ENCODE results near the gene SNURF. TPM values are rescaled to one million over a fixed set of nuclear protein-coding genes. Genes with fewer than 3 reads are reported as not detected.
A peak's percentile ranks its signal among the peaks of the same experiment; 100 is the strongest.
"Not testable (repeated sequence)": the region's sequence is repeated elsewhere in the genome, so short reads cannot be mapped to it uniquely, and the experiment has no call there.

SNURF gene
- total RNA-seq, 2 experiments from 2014 or later = 21.6 to 27.3 TPM

DNA sequence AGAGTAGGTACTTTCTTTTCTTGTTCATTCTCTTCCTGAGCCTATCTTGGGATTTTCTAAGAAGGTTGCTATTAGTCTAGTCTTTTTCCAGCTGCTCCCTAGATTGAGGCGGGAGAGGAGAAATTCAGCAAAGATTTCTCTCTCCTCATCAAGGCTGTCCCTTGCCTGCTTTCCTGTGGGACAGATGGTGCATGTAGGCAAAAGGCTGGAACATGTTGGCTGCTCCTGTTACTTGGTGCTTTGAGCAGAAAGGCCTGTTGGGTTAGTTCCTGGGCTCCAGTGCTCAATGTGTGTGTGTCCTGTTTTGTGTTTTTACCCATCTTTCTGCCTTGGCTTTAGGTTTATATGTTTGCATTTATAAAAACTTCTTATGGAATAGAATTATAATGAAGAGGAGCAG lies 9.1 kb upstream of the SNURF start:
- no peak for ATAC-seq (ENCODE audit: low read depth)
- H3K9me3 Mint-ChIP-seq = peaks cover 1% of the 10 kb centered on the region
- H3K36me3 Mint-ChIP-seq = peaks cover 1% of the 10 kb centered on the region
- POLR2A ChIA-PET = no interaction called here
- DNase-seq = no peak
- no peak overlapping the region for H3K4me3 Mint-ChIP-seq
- no peak overlapping the region for H3K27ac Mint-ChIP-seq
- no peaks in the 10 kb centered on the region for H3K27me3 Mint-ChIP-seq
- no peaks in the 10 kb centered on the region for H3K4me1 Mint-ChIP-seq

DNA sequence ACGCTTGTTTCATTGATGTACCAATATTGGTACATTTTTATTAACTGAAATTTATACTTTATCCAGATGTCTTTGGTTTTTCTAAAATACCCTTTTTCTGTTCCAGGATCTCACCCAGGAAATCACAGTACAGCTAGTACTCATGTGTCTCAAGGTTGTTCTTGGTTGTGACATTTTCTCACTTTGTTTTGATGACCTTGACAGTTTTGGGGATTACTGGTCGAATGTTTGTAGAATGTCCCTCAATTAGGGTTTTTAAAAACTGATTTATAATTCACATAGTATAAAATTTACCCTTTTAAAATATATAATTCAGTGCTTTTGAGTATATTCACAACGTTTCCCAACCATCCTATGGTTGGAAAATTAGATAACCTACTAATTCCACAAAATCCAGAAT lies 6.3 kb upstream of the SNURF start:
- Mint-ChIP-seq H3K27me3 (peaks cover 2% of the 10 kb centered on the region), H3K36me3 (peaks cover 3% of the 10 kb centered on the region), H3K27ac (no peak overlapping the region), H3K4me1 (no peaks in the 10 kb centered on the region), H3K4me3 (no peak overlapping the region), H3K9me3 (peaks cover 1% of the 10 kb centered on the region)
- POLR2A ChIA-PET = no interaction called here
- ATAC-seq (ENCODE audit: low read depth) = no peak
- no peak for DNase-seq

DNA sequence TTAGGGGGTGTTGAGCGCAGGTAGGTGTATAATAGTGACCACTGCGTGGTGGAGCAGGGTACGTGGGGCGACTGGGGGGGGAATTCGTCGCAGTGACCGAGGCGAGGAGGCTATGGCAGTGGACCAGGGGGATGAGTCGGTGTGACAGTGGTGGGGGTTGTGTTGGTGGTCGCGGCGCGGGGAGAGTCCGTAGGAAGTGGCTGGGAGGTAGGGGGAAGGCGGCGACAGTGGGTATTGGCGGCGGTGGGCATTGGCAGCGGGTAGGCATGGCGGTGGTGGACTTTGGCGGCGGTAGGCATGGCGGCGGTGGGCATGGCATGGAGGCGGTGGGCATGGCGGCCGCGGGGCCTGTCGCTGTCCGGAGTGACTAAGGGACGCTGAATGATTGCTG lies 739 bp downstream of the SNURF start:
- H3K9me3 Mint-ChIP-seq = peaks cover 4% of the 10 kb centered on the region

DNA sequence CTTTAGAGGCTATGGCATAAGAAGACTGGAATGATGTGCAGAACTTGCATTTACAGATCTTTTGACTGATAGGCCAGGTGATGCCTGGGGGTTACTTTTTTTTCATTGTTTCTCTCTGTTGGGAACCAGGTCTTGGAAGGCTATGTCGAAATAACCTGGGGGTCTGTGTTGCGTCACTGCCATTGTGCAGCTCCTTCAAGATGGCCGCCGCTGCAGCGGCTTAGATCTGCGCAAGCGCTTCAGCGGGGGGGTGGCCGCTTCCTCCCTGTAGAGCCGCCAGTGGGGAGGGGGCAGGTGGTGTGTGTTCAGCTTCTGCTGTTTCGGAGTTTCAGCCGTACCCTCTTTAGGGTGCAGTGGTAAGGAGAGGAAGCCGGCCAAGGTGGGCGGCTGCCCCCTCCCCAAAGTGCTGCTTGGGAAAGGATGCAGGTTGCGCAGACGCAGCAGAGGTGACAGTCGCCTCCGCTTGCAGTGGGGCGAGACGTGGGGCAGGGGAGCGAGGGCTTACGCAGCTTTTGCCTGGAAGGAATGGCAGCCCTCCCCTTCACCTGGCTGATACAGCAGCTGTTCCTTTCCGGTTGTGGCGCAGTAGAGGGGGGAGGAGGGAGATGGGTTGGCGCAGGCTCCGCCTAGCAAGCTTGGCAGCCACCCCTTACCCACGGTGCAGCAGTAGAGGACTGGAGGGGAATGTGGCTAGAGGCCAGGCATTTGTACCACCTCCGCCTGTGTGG lies 1.5 kb downstream of the SNURF start:
- Mint-ChIP-seq H3K4me1 (peaks cover 5% of the 10 kb centered on the region), H3K36me3 (peaks cover 13% of the 10 kb centered on the region), H3K27me3 (peaks cover 2% of the 10 kb centered on the region), H3K4me3 (peak overlapping the region; percentile 92), H3K27ac (peak overlapping the region; percentile 94), H3K9me3 (peaks cover 5% of the 10 kb centered on the region)
- POLR2A ChIA-PET = interaction anchor here (0.7 to 1.3 kb wide), 3 partner anchors 36 to 483 kb away, joined by 3 to 5 read pairs (median 4); partner anchors contain the start of gene UBE3A
- ATAC-seq (ENCODE audit: low read depth) (peak; percentile 83), DNase-seq (peak; percentile 73)

More for the DNA sequence above, 739 bp downstream of the SNURF start:
- Mint-ChIP-seq H3K27me3 (peaks cover 2% of the 10 kb centered on the region), H3K27ac (peak overlapping the region; percentile 94), H3K4me1 (peaks cover 5% of the 10 kb centered on the region), H3K36me3 (peaks cover 11% of the 10 kb centered on the region), H3K4me3 (peak overlapping the region; percentile 92)
- ATAC-seq (ENCODE audit: low read depth) (no peak), DNase-seq (peak; percentile 45)
- POLR2A ChIA-PET = interaction anchor here (0.7 to 1.3 kb wide), 3 partner anchors 37 to 484 kb away, joined by 3 to 5 read pairs (median 4); partner anchors contain the start of gene UBE3A

DNA sequence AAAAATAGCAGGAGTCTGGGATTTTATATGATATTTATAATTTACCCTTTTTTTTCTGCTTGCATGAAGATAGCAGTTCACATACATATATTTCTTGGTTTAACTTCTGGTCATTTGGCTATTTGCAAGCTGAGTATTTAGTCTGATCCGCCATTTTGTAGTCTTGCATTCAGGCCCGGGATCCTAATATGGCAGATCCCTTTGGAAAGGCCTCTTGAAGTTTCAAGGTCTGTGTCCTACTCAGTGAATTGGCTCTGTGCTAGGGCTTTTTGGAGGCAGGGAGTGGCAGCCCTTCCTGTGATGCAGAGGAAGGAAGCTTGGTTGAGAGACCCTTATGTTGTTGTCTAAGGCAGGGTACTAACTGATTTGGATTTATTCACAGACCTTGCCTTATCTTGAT lies 2.9 kb downstream of the SNURF start:
- peak overlapping the region; percentile 63 for H3K4me3 Mint-ChIP-seq
- POLR2A ChIA-PET = no interaction called here
- peaks cover 2% of the 10 kb centered on the region for H3K27me3 Mint-ChIP-seq
- DNase-seq (no peak), ATAC-seq (ENCODE audit: low read depth) (no peak)
- peaks cover 7% of the 10 kb centered on the region for H3K9me3 Mint-ChIP-seq
- peaks cover 17% of the 10 kb centered on the region for H3K36me3 Mint-ChIP-seq
- peak overlapping the region; percentile 60 for H3K27ac Mint-ChIP-seq
- H3K4me1 Mint-ChIP-seq = peaks cover 5% of the 10 kb centered on the region

DNA sequence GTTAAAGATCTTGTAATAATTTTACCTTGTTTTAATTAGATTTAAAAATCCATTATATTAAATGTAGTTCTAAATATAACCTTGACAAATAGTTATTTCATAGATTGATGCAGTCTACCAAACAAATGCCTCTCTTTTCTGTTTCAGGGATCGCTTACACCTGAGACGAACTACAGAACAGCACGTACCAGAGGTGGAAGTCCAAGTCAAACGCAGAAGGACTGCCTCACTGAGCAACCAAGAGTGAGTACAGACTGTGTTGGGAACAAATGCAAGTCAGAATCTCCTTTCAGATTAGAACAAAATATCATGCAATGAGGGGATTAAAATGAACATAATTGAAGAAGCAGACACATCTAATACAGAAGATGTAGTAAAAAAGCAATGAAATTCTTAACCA lies 7.2 kb downstream of the SNURF start:
- DNase-seq = no peak
- H3K4me3 Mint-ChIP-seq = no peak overlapping the region
- H3K4me1 Mint-ChIP-seq = peaks cover 5% of the 10 kb centered on the region
- ATAC-seq (ENCODE audit: low read depth) = no peak
- peaks cover 52% of the 10 kb centered on the region for H3K36me3 Mint-ChIP-seq
- H3K9me3 Mint-ChIP-seq = peaks cover 23% of the 10 kb centered on the region
- POLR2A ChIA-PET = no interaction called here
- H3K27ac Mint-ChIP-seq = no peak overlapping the region
- H3K27me3 Mint-ChIP-seq = no peaks in the 10 kb centered on the region

DNA sequence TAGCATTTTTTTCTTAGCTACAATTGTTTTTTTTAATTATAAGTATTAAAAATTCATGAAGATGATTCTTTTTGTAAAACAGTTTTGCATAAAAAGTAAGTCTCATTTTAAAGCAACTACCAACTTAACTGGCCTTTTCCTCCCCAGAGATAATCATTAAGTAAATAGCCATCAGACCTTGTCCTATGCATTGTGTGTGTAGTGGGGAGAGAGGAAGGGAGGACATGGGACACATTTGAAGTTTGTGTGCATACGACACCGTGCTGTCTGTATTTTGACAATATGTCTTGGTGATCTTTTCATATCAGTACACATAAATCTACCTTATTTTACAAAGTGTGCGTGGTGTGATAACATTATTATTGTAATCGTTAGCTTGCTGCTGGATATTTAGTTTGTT lies 8.1 kb downstream of the SNURF start:
- DNase-seq (no peak), ATAC-seq (ENCODE audit: low read depth) (no peak)
- peaks cover 25% of the 10 kb centered on the region for H3K9me3 Mint-ChIP-seq
- H3K27me3 Mint-ChIP-seq = no peaks in the 10 kb centered on the region
- H3K27ac Mint-ChIP-seq = no peak overlapping the region
- H3K36me3 Mint-ChIP-seq = peaks cover 58% of the 10 kb centered on the region
- H3K4me1 Mint-ChIP-seq = peaks cover 1% of the 10 kb centered on the region
- POLR2A ChIA-PET = no interaction called here
- H3K4me3 Mint-ChIP-seq = no peak overlapping the region

DNA sequence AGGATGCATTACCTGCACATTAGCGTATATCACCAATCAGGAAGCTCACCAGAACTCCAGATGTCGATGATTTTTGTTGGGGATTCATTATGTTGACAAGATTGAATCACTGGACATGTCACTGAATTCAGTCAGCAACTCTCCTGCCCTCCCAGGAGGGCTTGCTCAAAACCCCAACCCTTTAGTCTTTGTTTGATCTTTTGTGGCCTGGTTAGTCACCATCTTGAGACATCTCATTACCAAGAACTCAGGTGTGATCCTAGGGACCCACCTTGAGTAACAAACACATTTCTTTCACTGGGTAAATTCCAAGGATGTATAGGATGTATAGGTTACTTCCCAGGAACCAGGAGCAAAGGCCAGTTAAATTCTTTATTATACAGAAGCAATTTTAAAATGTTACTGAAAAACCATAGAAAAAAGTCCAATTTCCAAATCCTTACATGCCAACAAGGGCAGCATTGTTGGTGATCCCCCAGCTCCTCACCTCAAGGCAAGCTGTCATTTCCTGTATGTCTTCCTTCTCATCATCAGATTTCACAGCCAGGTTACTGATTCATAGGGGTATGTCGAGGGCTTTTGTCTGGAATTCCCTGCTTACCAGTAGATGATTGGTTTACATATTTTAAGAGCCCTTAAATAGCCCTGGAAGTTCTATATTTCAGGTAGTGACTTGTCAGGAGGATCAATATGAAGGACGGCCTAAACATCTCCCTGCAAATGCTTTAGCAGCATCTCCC lies 11.7 kb downstream of the SNURF start:
- POLR2A ChIA-PET = no interaction called here
- H3K36me3 Mint-ChIP-seq = peaks cover 63% of the 10 kb centered on the region
- no peak for DNase-seq
- no peak for ATAC-seq (ENCODE audit: low read depth)
- H3K4me1 Mint-ChIP-seq = no peaks in the 10 kb centered on the region
- H3K4me3 Mint-ChIP-seq = no peak overlapping the region
- no peaks in the 10 kb centered on the region for H3K27me3 Mint-ChIP-seq
- H3K9me3 Mint-ChIP-seq = peaks cover 28% of the 10 kb centered on the region
- H3K27ac Mint-ChIP-seq = no peak overlapping the region

DNA sequence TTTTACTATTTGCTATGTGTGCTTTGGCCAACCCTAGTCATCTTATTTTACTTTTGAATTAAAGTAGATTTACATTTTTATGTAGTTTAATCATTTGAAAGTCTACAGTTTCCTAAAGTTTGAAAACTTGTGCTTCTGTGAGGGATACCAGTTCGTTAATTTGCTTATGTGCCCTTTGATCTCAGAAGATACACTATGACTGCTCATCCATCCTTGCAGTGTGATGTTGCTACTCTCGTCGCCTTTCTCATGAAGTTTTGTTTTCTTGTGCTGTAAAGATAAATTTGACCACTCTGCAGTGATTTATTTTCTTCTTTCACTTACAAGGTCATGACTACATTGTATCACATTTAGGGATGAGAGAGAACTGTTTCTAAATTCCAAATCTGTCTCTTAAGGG lies 16.3 kb downstream of the SNURF start:
- Mint-ChIP-seq H3K4me1 (no peaks in the 10 kb centered on the region), H3K36me3 (peaks cover 62% of the 10 kb centered on the region), H3K9me3 (peaks cover 22% of the 10 kb centered on the region), H3K27ac (no peak overlapping the region), H3K27me3 (no peaks in the 10 kb centered on the region), H3K4me3 (no peak overlapping the region)
- DNase-seq (no peak), ATAC-seq (ENCODE audit: low read depth) (no peak)
- POLR2A ChIA-PET = no interaction called here

DNA sequence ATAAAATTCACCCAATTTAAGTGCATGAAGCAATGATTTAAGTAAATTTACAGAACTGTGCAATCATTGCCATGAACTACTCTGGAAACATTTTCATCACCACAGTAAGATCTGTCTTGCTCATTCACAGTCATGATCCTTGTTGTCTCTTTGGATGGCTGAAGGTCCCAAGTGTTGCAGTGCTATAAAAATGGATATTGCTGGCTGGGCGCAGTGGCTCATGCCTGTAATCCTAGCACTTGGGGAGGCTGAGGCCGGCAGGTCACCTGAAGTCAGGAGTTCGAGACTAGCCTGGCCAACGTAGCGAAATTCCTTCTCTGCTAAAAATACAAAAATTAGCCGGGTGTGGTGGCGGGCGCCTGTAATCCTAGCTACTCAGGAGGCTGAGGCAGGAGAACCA lies 17.0 kb downstream of the SNURF start:
- H3K27ac Mint-ChIP-seq = no peak overlapping the region

DNA sequence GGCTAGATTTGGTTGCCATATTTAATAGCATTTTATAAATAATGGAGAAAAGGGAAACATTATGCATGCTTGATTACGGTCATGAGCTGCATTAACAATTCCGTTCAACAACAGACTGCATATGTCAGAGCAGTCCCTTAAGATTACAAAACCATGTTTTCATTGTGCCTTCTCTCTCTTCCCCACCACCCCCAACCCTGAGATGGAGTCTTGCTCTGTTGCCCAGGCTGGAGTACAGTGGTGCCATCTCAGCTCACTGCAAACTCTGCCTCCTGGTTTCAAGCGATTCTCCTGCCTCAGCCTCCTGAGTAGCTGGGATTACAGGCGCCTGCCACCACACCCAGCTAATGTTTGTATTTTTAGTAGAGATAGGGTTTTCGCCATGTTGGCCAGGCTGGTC lies 17.9 kb downstream of the SNURF start:
- H3K4me3 Mint-ChIP-seq; DNase-seq; H3K27me3 Mint-ChIP-seq; ATAC-seq (ENCODE audit: low read depth); POLR2A ChIA-PET; H3K4me1 Mint-ChIP-seq; H3K27ac Mint-ChIP-seq: not testable (repeated sequence)
- peaks cover 21% of the 10 kb centered on the region for H3K9me3 Mint-ChIP-seq
- H3K36me3 Mint-ChIP-seq = peaks cover 61% of the 10 kb centered on the region

More for the DNA sequence above, 17.0 kb downstream of the SNURF start:
- Mint-ChIP-seq H3K36me3 (peaks cover 62% of the 10 kb centered on the region), H3K27me3 (no peaks in the 10 kb centered on the region), H3K4me3 (no peak overlapping the region), H3K9me3 (peaks cover 27% of the 10 kb centered on the region), H3K4me1 (no peaks in the 10 kb centered on the region)
- ATAC-seq (ENCODE audit: low read depth) (no peak), DNase-seq (no peak)
- POLR2A ChIA-PET = no interaction called here

DNA sequence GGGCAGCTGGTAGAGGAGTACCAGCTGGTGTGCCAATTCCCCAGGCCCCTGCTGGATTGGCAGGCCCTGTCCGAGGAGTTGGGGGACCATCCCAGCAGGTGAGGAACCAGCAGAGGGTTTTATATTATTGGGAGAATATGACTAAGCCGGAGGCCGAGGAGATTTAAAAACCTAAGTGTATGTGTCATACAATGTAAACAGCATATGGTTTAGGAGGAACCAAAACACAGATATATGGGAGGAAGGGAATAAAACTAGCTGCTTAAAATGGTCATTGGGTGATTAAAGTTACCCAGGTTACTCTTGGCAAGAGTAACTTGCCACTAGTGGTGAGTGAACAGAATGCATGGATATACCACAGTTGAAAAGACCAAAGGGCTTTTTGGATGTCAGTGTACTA lies 22.1 kb downstream of the SNURF start:
- POLR2A ChIA-PET = no interaction called here
- H3K9me3 Mint-ChIP-seq = peaks cover 24% of the 10 kb centered on the region
- no peak for DNase-seq
- H3K36me3 Mint-ChIP-seq = peaks cover 67% of the 10 kb centered on the region
- no peak overlapping the region for H3K4me3 Mint-ChIP-seq
- H3K27me3 Mint-ChIP-seq = no peaks in the 10 kb centered on the region
- ATAC-seq (ENCODE audit: low read depth) = no peak
- no peak overlapping the region for H3K27ac Mint-ChIP-seq
- no peaks in the 10 kb centered on the region for H3K4me1 Mint-ChIP-seq

DNA sequence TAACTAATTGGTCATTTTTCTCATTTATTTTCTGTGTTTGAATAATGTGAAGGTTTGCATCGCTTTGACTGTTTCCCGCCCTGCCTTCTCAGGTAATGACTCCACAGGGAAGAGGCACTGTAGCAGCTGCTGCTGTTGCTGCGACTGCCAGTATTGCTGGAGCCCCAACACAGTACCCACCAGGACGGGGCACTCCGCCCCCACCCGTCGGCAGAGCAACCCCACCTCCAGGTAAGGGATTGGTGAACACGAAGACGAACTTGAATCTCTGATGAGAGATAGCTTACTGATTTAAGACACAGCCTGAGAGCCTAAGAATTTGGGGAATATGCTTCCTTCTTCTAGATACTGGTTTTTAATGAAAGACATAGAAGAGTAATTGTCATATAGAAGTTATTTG lies 22.9 kb downstream of the SNURF start:
- H3K27me3 Mint-ChIP-seq = no peaks in the 10 kb centered on the region
- no peak for DNase-seq
- no peak for ATAC-seq (ENCODE audit: low read depth)
- H3K9me3 Mint-ChIP-seq = peaks cover 25% of the 10 kb centered on the region
- H3K4me3 Mint-ChIP-seq = no peak overlapping the region
- H3K4me1 Mint-ChIP-seq = no peaks in the 10 kb centered on the region
- H3K27ac Mint-ChIP-seq = no peak overlapping the region
- peaks cover 71% of the 10 kb centered on the region for H3K36me3 Mint-ChIP-seq
- POLR2A ChIA-PET = no interaction called here

DNA sequence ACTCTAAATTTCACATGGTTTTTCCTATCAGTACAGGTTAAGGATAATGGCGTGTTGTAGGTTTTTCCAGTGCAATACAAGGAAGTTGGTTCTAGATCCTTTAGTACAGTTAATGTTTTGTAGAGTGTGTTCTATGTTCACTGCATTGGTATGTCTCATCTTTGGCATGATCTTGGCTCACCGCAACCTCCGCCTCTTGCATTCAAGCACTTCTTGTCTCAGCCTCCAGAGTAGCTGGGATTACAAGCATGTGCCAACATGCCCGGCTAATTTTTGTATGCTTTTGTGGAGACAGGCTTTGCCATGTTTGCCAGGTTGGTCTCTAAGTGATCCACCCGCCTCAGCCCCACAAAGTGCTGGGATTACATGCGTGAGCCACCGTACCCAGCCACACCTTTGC lies 30.4 kb downstream of the SNURF start:
- POLR2A ChIA-PET = no interaction called here
- no peaks in the 10 kb centered on the region for H3K4me1 Mint-ChIP-seq

More for the DNA sequence above, 30.4 kb downstream of the SNURF start:
- DNase-seq = no peak
- Mint-ChIP-seq H3K4me3 (no peak overlapping the region), H3K27me3 (no peaks in the 10 kb centered on the region), H3K27ac (no peak overlapping the region), H3K9me3 (peaks cover 29% of the 10 kb centered on the region), H3K36me3 (peaks cover 68% of the 10 kb centered on the region)
- no peak for ATAC-seq (ENCODE audit: low read depth)

Data from activated naive CD8-positive, alpha-beta T cell treated with anti-CD3 and anti-CD28 coated beads, Interleukin-2, amount 10 ng/mL, durations not matched to agents 7 days and 5 days (primary cell).